ENCODE measurements around the gene TBC1D5. TPM values are rescaled to one million over a fixed set of nuclear protein-coding genes. Genes with fewer than 3 reads are reported as not detected.
"Not testable (repeated sequence)": the region's sequence is repeated elsewhere in the genome, so short reads cannot be mapped to it uniquely, and the experiment has no call there.

Gene TBC1D5
- total RNA-seq, 1 experiment from 2014 or later = 51.3 TPM

DNA sequence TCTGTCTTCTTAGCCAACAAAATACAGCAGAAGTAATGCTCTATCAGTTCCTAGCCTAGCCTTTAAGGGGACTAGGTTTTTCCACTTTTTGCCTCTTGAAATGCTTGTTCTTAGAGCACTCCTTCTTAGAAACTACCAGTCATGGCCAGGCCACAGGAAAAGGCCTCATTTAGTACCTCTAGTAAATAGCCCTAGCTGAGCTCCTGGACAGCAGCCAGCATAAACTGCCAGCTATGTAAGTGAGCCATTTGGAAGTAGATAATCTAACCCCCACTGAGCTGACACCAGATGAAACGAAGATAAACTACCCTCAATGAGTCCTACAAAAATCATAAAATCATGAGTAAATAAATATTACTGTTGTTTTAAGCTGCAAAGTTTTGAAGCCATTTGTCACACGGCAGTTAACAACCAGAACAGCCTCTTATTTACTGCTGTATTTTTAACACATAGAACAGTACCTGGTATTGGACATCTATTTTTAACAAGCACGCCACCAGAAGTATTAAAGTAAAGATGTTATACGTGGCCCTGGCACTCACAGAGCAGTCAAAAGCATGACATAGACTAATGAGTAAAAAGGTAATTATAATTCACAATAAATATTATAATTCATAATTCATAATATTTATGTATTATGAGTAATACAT lies 12.0 kb downstream of the TBC1D5 start:
- DNase-seq (ENCODE audit: low spot score) = peak; percentile 30
- in situ Hi-C loops (cut with HindIII; ENCODE audit: low sequenced_read_pairs) = no loop called here

DNA sequence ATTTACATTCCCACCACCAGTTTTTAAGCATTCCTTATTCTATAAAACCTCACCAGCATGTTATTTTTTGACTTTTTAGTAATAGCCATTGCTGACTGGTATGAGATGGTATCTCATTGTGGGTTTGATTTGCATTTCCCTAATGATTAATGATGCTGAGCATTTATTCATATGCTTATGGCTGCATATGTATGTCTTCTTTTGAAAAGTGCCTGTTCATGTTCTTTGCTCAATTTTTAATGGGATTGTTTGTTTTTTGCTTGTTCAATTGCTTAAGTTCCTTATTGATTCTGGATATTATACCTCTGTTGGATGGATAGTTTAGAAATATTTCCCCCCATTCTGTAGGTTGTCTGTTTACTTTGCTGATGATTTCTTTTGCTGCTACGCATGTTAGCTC lies 16.1 kb downstream of the TBC1D5 start:
- DNase-seq (ENCODE audit: low spot score) = no peak
- in situ Hi-C loops (cut with HindIII; ENCODE audit: low sequenced_read_pairs) = no loop called here

DNA sequence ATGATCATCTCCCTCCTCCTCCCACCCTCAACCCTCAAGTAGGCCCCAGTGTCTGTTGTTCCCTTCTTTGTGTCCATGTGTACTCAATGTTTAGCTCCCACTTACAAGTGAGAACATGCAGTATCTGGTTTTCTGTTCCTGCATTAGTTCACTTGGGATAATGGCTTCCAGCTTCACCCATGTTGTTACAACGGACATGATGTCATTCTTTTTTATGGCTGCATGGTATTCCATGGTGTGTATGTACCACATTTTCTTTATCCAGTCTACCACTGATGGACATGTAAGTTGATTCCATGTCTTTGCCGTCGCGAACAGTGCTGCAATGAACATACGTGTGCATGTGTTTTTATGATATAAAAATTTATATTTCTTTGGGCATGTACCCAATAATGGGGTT lies 16.6 kb downstream of the TBC1D5 start:
- in situ Hi-C loops (cut with HindIII; ENCODE audit: low sequenced_read_pairs); DNase-seq (ENCODE audit: low spot score): not testable (repeated sequence)

DNA sequence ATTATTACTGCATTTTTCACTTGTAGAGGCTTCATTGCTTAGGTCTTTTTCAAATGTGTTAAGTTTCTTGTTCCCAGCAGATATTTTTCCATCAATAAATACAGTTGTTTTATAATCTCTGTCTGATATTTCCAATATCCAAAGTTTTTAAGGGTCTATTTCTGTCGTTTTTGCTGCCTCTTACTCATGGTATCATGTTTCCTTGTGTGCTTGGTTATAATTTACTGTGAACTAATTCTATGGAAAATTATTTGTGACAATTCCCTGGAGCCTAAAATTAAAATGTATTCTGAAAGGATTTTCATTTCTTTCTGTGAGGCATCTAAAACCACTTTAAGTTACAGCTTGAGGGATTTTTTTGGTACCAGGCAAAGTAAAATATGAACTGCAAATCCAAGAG lies 17.5 kb downstream of the TBC1D5 start:
- no peak for DNase-seq (ENCODE audit: low spot score)
- in situ Hi-C loops (cut with HindIII; ENCODE audit: low sequenced_read_pairs) = no loop called here

DNA sequence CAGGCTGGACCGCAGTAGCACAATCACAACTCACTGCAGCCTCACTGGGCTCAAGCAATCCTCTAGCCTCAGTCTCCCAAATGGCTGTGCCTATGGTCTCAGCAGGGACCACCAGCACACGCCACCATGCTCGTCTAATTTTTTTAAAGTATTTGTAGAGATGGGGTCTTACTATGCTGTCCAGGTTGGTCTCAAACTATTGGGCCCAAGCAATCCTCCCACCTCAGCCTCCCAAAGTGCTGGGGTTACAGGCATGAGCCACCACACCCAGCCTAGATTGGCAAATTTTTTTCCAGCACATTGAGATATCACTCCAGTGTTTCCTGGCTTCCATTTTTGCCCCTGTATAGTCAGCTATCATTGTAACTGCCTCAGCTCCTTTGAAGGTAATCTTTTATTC lies 18.3 kb downstream of the TBC1D5 start:
- DNase-seq (ENCODE audit: low spot score) = no peak
- in situ Hi-C loops (cut with HindIII; ENCODE audit: low sequenced_read_pairs) = no loop called here

DNA sequence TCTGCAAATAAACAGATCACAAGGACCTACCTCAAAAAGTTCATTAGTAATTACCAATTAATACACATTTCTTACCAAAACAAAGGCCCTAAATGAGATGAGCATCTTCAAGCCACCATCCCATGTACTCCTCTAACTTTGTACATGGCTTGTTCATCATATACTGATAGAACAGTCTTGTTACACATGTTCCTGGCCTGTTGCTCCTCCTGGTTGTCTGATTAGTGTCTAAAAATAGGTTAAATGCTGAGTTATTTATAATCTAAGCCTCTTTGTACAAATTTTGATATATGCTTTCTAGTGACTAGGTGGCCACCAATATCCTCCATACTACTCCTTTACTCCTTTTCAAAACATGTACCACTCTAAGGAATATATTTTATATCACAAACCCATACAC lies 25.0 kb downstream of the TBC1D5 start:
- DNase-seq (ENCODE audit: low spot score) = no peak
- in situ Hi-C loops (cut with HindIII; ENCODE audit: low sequenced_read_pairs) = no loop called here

DNA sequence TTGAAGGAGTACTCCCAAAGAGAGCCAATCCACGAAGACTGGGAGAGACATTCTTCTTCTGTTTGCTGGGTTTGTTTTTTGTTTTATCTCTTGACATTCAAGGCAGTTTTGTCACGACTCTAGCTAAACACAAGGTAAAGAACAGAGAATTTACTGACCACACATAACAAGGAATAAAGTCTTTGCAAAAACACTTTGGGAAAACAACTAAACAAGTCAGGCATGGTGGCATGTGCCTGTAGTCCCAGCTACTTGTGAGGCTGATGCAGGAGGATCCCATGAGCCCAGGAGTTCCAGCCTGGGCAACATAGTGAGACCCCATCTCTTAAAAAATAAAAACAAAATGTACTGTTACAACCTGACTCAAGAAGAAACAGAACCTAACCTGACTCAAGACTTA lies 28.0 kb downstream of the TBC1D5 start:
- in situ Hi-C loops (cut with HindIII; ENCODE audit: low sequenced_read_pairs) = no loop called here
- no peak for DNase-seq (ENCODE audit: low spot score)

DNA sequence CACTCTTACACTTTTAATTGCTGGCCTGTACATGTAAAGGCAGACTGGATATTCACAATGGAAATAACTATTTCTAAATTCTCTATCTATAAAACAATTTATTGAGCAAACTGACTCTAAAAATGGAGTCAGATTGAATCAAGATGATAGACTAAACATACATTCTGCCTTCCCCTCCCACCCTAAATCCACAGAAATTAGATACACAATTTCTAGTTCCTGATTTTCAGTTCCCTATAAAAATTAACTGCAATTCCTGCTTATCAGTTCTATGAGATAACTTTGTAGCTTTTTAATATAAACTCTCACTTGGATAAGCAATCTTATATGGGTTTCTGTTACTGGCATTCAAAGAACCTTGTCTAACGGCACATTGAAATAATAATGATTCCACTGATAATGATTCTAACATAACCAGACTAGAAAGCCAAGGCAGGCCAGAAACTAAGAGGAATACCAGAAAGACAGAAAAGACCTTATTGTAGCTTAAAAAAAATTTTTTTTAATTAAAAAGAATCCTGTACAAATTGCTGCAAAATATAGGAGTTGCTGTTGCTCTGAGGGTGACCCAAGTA lies 33.1 kb downstream of the TBC1D5 start:
- no peak for DNase-seq (ENCODE audit: low spot score)
- in situ Hi-C loops (cut with HindIII; ENCODE audit: low sequenced_read_pairs) = no loop called here

DNA sequence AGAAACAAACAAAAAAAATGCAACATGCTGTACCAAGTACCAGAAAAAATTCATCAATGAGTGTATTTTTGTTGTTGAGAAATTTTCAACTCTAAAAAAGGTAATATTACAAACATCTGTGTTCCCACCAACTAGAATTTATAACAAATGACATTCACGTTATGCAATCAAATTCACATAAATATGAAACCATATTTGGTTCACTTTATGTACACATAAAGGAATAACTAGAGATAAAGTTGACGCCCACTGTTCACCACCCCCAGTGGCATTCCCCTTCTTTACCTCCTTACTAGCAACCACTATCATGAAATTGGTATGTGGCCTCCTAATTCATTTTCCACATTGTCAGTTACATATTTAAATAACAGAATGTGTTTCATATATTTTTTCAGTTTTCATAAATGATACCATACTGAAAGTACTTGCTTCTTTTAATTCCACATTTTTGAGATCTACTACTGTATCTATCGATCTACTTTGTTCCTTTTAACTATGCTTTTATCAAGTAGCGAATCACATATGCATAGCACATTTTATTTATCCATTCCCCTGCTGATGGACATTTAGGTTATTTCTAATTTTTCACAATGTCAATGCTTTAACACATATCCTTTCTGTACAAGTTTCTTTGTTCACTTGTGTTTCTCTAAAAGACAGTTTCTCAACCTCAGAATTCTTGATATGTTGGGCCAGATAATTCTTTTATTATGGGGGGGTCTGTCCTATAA lies 34.5 kb downstream of the TBC1D5 start:
- in situ Hi-C loops (cut with HindIII; ENCODE audit: low sequenced_read_pairs) = no loop called here
- DNase-seq (ENCODE audit: low spot score) = no peak

DNA sequence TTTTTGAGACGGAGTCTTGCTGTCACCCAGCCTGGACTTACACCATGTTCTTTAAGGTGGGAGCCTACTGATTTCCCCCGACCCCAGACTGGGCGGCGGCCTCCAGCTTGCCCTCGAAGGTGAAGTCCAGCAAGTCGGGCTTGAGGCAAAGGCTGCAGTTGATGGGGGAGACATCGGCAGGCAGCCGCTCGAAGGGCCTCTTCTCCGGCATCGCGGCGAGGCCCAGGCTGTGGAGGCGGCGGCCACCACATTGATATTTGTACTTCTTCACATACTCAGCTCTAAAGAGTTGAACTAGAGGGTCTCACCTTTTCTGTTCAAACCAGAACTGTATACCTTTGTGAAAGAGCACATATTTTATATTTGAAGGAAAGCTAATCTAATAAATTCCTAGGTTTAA lies 36.4 kb downstream of the TBC1D5 start:
- DNase-seq (ENCODE audit: low spot score); in situ Hi-C loops (cut with HindIII; ENCODE audit: low sequenced_read_pairs): not testable (repeated sequence)

DNA sequence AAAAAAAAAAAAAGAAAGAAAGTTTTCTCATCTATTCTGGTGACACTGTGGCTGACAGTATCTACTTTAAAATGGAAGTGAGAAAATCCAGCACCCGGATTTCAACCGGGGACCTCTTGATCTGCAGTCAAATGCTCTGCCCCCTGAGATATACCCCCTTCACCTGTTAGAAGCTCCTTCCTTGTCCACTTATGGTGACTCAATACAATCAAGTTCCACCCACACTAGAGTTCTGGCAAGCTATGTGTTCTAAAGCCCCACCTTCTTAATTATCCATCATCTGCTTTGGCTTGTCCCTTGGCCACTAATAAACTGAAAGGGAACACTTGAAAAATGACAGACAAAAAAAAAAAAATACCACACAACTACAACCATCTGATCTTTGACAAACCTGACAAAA lies 42.6 kb downstream of the TBC1D5 start:
- DNase-seq (ENCODE audit: low spot score); in situ Hi-C loops (cut with HindIII; ENCODE audit: low sequenced_read_pairs): not testable (repeated sequence)

DNA sequence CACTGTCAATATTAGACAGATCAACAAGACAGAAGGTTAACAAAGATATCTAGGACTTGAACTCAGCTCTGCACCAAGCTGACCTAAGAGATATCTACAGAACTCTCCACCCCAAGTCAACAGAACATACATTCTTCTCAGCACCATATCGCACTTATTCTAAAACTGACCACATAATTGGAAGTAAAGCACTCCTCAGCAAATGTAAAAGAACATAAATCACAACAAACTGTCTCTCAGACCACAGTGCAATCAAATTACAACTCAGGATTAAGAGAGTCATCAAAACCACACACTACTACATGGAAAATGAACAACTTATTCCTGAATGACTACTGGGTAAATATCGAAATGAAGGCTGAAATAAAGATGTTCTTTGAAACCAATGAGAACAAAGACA lies 46.8 kb downstream of the TBC1D5 start:
- in situ Hi-C loops (cut with HindIII; ENCODE audit: low sequenced_read_pairs); DNase-seq (ENCODE audit: low spot score): not testable (repeated sequence)

DNA sequence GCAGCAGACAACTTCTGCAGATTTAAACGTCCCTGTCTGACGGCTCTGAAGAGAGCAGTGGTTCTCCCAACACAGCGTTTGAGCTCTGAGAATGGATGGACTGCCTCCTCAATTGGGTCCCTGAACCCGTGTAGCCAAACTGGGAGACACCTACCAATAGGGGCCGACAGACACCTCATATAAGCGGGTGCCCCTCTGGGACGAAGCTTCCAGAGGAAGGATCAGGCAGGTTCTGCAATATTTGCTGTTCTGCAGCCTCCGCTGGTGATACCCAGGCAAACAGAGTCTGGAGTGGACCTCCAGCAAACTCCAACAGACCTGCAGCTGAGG lies 48.8 kb downstream of the TBC1D5 start:
- in situ Hi-C loops (cut with HindIII; ENCODE audit: low sequenced_read_pairs) = not testable (repeated sequence)

DNA sequence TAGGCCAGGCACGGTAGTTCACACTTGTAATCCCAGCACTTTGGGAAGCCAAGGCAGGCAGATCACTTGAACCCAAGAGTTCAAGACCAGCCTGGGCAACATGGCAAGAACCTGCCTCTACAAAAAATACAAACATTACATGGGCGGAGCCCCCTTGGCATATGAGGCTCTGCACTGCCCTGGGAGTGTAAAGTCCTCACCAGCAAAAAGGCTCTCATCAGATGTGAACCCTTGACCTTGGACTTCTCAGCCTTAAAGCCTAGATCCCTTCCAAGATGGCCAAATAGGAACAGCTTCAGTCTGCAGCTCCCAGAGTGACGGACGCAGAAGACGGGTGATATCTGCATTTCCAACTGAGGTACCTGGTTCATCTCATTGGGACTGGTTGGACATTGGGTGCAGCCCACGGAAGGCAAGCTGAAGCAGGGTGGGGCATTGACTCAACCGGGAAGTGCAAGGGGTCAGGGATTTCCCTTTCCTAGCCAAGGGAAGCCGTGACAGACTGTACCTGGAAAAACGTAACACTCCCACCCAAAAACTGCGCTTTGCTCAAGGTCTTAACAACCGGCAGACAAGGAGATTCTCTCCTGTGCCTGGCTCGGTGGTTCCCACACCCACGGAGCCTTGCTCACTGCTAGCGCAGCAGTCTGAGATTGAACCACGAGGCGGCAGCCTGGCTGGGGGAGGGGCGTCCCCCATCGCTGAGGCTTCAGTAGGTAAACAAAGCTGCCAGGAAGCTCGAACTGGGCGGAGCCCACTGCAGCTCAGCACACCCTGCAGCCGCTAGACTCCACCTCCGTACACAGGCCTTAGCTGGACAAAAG lies 49.4 kb downstream of the TBC1D5 start:
- DNase-seq (ENCODE audit: low spot score); in situ Hi-C loops (cut with HindIII; ENCODE audit: low sequenced_read_pairs): not testable (repeated sequence)

More for the DNA sequence above, 48.8 kb downstream of the TBC1D5 start:
- DNase-seq (ENCODE audit: low spot score) = not testable (repeated sequence)

DNA sequence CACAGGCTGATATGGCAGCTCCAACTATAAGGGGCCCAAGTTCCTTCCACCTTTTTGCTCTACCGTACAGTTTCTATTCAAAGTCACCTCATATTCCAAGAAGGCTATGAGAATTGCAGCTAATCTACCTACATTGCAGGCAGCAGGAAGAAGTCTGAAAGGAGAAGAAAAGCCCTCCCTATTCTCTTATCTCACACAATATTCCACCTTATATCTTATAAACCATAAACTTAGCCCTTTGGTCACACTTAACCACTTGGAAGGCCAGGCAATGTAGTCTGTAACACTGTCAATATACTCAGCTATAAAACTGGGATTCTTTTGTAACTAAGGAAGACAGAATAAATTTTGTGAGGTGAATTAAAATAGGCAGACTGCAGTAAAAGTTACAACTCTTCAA lies 54.9 kb downstream of the TBC1D5 start:
- in situ Hi-C loops (cut with HindIII; ENCODE audit: low sequenced_read_pairs) = no loop called here
- no peak for DNase-seq (ENCODE audit: low spot score)

DNA sequence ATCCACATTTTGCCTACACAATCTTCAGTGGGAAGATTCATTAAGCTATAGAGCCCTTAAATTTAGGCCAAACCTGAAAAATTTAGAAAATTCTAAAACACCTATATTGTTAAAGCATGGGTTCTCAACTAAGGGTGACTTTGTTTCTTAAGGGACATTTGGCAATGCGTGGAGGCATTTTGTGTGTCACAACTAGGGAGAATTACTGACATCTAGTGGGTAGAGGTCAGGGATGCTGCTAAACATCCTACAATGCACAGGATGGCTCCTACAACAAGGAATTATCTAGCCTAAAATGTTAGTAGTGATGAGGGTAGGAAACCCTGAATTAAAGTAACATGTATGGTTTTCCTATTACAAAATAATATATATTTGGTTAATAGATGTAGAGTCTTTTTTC lies 55.8 kb downstream of the TBC1D5 start:
- DNase-seq (ENCODE audit: low spot score) = peak; percentile 15
- in situ Hi-C loops (cut with HindIII; ENCODE audit: low sequenced_read_pairs) = no loop called here

DNA sequence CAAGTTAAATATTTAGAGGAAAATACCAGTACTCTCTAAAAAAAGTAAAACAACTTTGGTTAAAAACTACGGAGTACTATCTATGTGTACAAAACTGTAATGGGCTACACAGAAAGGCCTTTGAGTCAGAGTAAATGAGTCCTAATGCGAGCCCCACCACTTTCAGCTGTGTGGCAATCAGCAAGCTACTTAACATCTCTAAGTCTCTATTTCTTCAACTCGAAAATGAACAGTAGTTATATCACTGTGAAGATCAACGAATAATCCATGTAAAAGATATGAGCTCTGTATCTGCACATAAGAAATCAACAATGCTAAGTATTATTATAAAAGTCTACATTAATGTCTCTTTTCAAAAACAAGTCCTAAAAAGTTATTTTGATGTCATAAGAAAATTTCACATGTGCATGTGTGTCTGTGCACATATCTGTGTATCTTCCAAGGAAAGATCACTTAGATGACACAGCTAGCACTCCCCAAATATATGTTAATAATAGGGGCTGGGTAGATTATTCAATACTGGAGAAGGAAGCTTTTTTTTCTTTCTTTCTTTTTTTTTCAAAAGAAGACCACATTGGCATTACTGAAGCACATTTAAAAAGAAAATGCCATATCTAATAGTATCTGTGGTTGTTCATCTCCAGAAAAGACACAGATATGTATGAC lies 58.8 kb downstream of the TBC1D5 start:
- DNase-seq (ENCODE audit: low spot score) = no peak
- in situ Hi-C loops (cut with HindIII; ENCODE audit: low sequenced_read_pairs) = no loop called here

DNA sequence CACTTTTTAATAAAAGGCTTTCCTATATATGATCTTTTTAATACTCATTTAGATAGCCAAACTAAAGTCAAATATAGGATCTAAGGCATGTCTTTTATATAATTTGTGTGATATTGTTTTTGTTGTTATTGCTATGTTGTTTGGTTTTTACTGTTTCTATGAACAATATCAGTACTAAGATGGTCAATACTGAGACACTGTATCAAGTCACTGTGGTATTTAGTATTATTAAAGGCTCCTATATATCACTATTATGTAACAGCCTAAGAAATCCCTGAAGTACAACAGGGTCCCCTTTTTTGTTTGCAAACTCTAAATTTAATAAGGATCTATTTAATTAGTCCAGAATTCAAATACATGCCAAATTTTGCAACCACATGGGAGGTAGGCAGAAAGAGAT lies 61.9 kb downstream of the TBC1D5 start:
- in situ Hi-C loops (cut with HindIII; ENCODE audit: low sequenced_read_pairs) = no loop called here
- DNase-seq (ENCODE audit: low spot score) = no peak

DNA sequence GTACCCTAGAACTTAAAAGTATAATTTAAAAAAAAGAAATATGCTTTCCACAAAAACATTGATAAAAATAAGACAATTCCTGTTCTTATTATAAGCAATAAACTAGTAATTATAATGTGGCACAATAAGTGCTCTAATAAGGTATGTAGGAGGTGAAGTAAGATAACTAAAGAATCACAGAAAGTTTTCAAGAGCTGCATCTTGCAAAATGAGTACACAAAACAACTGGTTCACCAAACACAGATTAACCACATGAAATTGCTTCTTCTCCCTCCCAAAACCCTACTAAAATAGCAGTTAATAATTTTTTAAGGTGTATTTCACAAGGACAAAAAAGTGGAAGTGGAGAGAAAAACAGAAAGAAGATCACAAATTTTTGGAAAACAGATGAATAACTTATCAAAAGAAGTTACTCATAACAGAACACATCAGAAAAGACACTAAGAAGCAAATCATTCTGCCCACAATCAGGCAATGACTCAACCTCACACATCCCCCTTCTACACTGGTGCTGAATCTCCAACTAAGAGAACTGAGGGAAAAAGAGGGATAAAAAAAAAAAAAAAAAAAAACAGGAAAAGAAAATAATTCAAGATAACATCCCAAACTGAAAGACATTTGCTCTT lies 64.2 kb downstream of the TBC1D5 start:
- in situ Hi-C loops (cut with HindIII; ENCODE audit: low sequenced_read_pairs) = no loop called here
- no peak for DNase-seq (ENCODE audit: low spot score)

All from G401 (cell line).